Endothelial cell of umbilical vein (primary cell): Measurements from ENCODE around the gene CAMTA1. TPM values are rescaled to one million over a fixed set of nuclear protein-coding genes. Genes with fewer than 3 reads are reported as not detected.

ENCODE experiments used
- BruUV-seq: library from RNA; stranded (reverse); fragments of 400-500 nt; replicated peaks from 2 replicates; lab custom pipeline; 2021; lab: Mats Ljungman, UMichigan
- CTCF ChIA-PET: fragments of 300-600, 350-600 bp; sonication (Branson Sonifier 250); formaldehyde crosslinking; loops from one replicate; lab custom pipeline; 2021; ENCODE audit warnings: antibody characterized with exemption, inconsistent platforms; lab: Charles Lee
- POLR2A ChIA-PET: fragments of 300-600, 350-600 bp; sonication (Branson Sonifier 250); formaldehyde crosslinking; loops from one replicate; lab custom pipeline; 2021; ENCODE audit warnings: antibody characterized with exemption, inconsistent platforms; lab: Charles Lee
- DNase-seq: peaks from one replicate; pipeline ENCODE4 v3.0.0-alpha.2; 2011; ENCODE audit warnings: low read depth, low spot score
- FAIRE-seq: peaks from 2 replicates; lab custom pipeline; 2011; peaks lifted over from hg19 to GRCh38; lab: Jason Lieb, UNC
- H2AFZ ChIP-seq: 2 replicates; pipeline ENCODE4 v1.6.0; 2012; ENCODE audit warnings: low read depth, low read length, control low read depth, inconsistent platforms
- H3K27ac ChIP-seq: 2 replicates; pipeline ENCODE4 v1.5.1; 2011; ENCODE audit warnings: low read depth, mild to moderate bottlenecking, control low read depth, low read length, moderate library complexity; ENCODE audit not compliant: insufficient read depth
- H3K27me3 ChIP-seq, 2 experiments: 2 replicates each; pipeline versions ENCODE4 v1.6.0 to v1.6.1; 2011; ENCODE audit warnings: low read length in 2 of 2, mixed read lengths in 1 of 2; ENCODE audit not compliant: control insufficient read depth in 2 of 2, insufficient read depth in 2 of 2
- H3K36me3 ChIP-seq, 2 experiments: 2 replicates in 1 of 2; 3 replicates in 1 of 2; pipeline ENCODE4 v1.5.1; 2011; ENCODE audit warnings: low read length in 2 of 2, mild to moderate bottlenecking in 1 of 2, moderate library complexity in 1 of 2; ENCODE audit not compliant: control insufficient read depth in 2 of 2, insufficient read depth in 2 of 2; ENCODE audit errors: extremely low read depth in 1 of 2
- H3K4me1 ChIP-seq: 3 replicates; pipeline ENCODE4 v1.5.1; 2011; ENCODE audit warnings: mild to moderate bottlenecking, low read length; ENCODE audit not compliant: control insufficient read depth, insufficient read depth; ENCODE audit errors: extremely low read depth
- H3K4me2 ChIP-seq: 2 replicates; pipeline ENCODE4 v1.6.1; 2011; ENCODE audit warnings: low read length, control low read depth, mixed read lengths; ENCODE audit not compliant: insufficient read depth
- H3K4me3 ChIP-seq, 3 experiments: fragments of 200-600 bp in 1 of 3; sonication (generic), shearing (Covaris generic) in 1 of 3; replicated peaks in 1 of 3; 2 replicates each; pipeline ENCODE4 v1.5.1; 2011 to 2016; ENCODE audit warnings: control low read depth in 3 of 3, low read length in 3 of 3, mild to moderate bottlenecking in 2 of 3, inconsistent platforms in 1 of 3, low read depth in 1 of 3, moderate library complexity in 1 of 3; ENCODE audit not compliant: insufficient read depth in 1 of 3
- H3K79me2 ChIP-seq: 2 replicates; pipeline ENCODE4 v1.6.0; 2012; ENCODE audit warnings: low read length, inconsistent platforms; ENCODE audit not compliant: control insufficient read depth, insufficient read depth
- H3K9ac ChIP-seq: replicated peaks from 2 replicates; pipeline ENCODE3; 2011; ENCODE audit warnings: low read length, control low read depth; ENCODE audit not compliant: insufficient read depth; ENCODE audit errors: extremely low read depth
- H3K9me1 ChIP-seq: replicated peaks from 3 replicates; pipeline ENCODE4 v1.6.0; 2011; ENCODE audit warnings: mild to moderate bottlenecking, low read length; ENCODE audit not compliant: control insufficient read depth, insufficient read depth; ENCODE audit errors: extremely low read depth
- H3K9me3 ChIP-seq: replicated peaks from 2 replicates; pipeline ENCODE4 v1.5.1; 2012; ENCODE audit warnings: low read length, inconsistent platforms; ENCODE audit not compliant: control insufficient read depth, insufficient read depth
- H4K20me1 ChIP-seq: replicated peaks from 2 replicates; pipeline ENCODE3; 2011; ENCODE audit warnings: mild to moderate bottlenecking, low read length; ENCODE audit not compliant: control insufficient read depth, insufficient read depth; ENCODE audit errors: extremely low read depth
- CTCF ChIP-seq, 2 donors: IDR thresholded peaks; 1 replicate in 1 of 2; 2 replicates in 1 of 2; pipeline ENCODE4 v1.5.1; 2011; ENCODE audit warnings: low read length in 2 of 2, mild to moderate bottlenecking in 2 of 2, moderate library complexity in 2 of 2, control low read depth in 1 of 2, inconsistent platforms in 1 of 2, low read depth in 1 of 2; ENCODE audit not compliant: insufficient read depth in 1 of 2; ENCODE audit errors: extremely low read depth in 1 of 2
- EZH2 ChIP-seq: IDR thresholded peaks from 2 replicates; pipeline ENCODE4 v1.6.1; 2012; ENCODE audit warnings: borderline replicate concordance, low read depth, mild to moderate bottlenecking, moderate library complexity, low read length, inconsistent platforms; ENCODE audit not compliant: severe bottlenecking
- MYC ChIP-seq: IDR thresholded peaks from one replicate; pipeline ENCODE4 v1.6.1; 2011; ENCODE audit warnings: mild to moderate bottlenecking, low read depth, low read length
- POLR2AphosphoS5 ChIP-seq: IDR thresholded peaks from 2 replicates; pipeline ENCODE4 v1.6.1; 2012; ENCODE audit warnings: low read depth, mild to moderate bottlenecking, control low read depth, low read length, moderate library complexity; ENCODE audit not compliant: insufficient read depth
- dilution Hi-C: fragments of 300-500 bp; cut with MboI; formaldehyde crosslinking; loops from one replicate; pipeline ENCODE4 v1.15.0; 2019; ENCODE audit warnings: low sequenced_read_pairs; ENCODE audit not compliant: extremely low pct_ligation_motif_present
- intact Hi-C: fragments of 100-400 bp; cut with micrococcal nuclease; formaldehyde crosslinking; loops from one replicate; pipeline ENCODE4 v1.10.0; 2022
- polyA plus RNA-seq, 4 experiments: library from polyadenylated mRNA; depleted of rRNA in 3 of 4; stranded (reverse) in 3 of 4; unstranded in 1 of 4; fragments of >200 nt; gene quantifications; 2 replicates each; pipeline versions ENCODE4 v1.2.1 to v1.2.3, GENCODE V29; 2011 to 2012; ENCODE audit warnings: missing spikeins in 1 of 4
- total RNA-seq: library from RNA; stranded (reverse); gene quantifications from 2 replicates; pipeline ENCODE4 v1.2.3, GENCODE V29; 2021

The CAMTA1 gene
- total and polyA plus RNA-seq, 2 donors (not counting 3 experiments of a cell fraction or from before 2014, with no cell fraction given): 50.8 to 92.7 TPM

- no peak overlapping the region for H2AFZ ChIP-seq
- intact Hi-C loops: no loop called here
- H3K9me1 ChIP-seq: no peaks in the 10 kb centered on the region
- no peaks in the 10 kb centered on the region for H3K9me3 ChIP-seq
- H3K36me3 ChIP-seq: no peaks in the 10 kb centered on the region
- BruUV-seq: no TSS peak
- dilution Hi-C loops: no loop called here
- no peak for TF ChIP-seq EZH2
- no peak for TF ChIP-seq MYC
- no peak for TF ChIP-seq POLR2AphosphoS5
- CTCF ChIA-PET: no interaction called here
- no peak overlapping the region for H3K4me3 ChIP-seq
- POLR2A ChIA-PET: no interaction called here
- H3K79me2 ChIP-seq: no peaks in the 10 kb centered on the region
- no peak overlapping the region for H3K9ac ChIP-seq
- no peaks in the 10 kb centered on the region for H3K4me1 ChIP-seq
- H3K27me3 ChIP-seq: no peaks in the 10 kb centered on the region
- no peak overlapping the region for H3K4me2 ChIP-seq
- no peak overlapping the region for H3K27ac ChIP-seq
- DNase-seq: no peak
- FAIRE-seq: no peak
- H4K20me1 ChIP-seq: no peaks in the 10 kb centered on the region
Measured at GRCh38 chr1:7278827-7279765, 493.8 kb downstream of the CAMTA1 start.

- H3K9me3 ChIP-seq: no peaks in the 10 kb centered on the region
- intact Hi-C loops: no loop called here
- H3K36me3 ChIP-seq: no peaks in the 10 kb centered on the region
- H3K4me3 ChIP-seq: no peak overlapping the region
- POLR2A ChIA-PET: no interaction called here
- H3K4me2 ChIP-seq: no peak overlapping the region
- FAIRE-seq: no peak
- H3K9me1 ChIP-seq: no peaks in the 10 kb centered on the region
- no peak overlapping the region for H2AFZ ChIP-seq
- no peak for DNase-seq
- H3K4me1 ChIP-seq: no peaks in the 10 kb centered on the region
- no peak overlapping the region for H3K27ac ChIP-seq
- H3K9ac ChIP-seq: no peak overlapping the region
- no peaks in the 10 kb centered on the region for H4K20me1 ChIP-seq
- CTCF ChIA-PET: interaction anchor here (0.6 kb wide), 1 partner anchor 24 kb away, joined by 3 read pairs; no protein-coding TSS in a partner anchor
- H3K27me3 ChIP-seq: no peaks in the 10 kb centered on the region
- dilution Hi-C loops: no loop called here
- no TSS peak for BruUV-seq
- H3K79me2 ChIP-seq: no peaks in the 10 kb centered on the region
- TF ChIP-seq EZH2: no peak
- TF ChIP-seq CTCF (IDR thresholded peaks at IDR 0.05; ENCODE audit: extremely low read depth in 1 of 2, insufficient read depth in 1 of 2, low read depth in 1 of 2, low read length in 2 of 2): no peak
Measured at GRCh38 chr1:7279769-7280168, 494.5 kb downstream of the CAMTA1 start.
